CD14-positive monocyte (primary cell): ENCODE data around the gene ARHGAP9. TPM values are rescaled to one million over a fixed set of nuclear protein-coding genes. Genes with fewer than 3 reads are reported as not detected.
A peak's percentile ranks its signal among the peaks of the same experiment; 100 is the strongest.

Experiments used
- DNase-seq, 3 donors: peaks; one replicate each; pipeline ENCODE4 v3.0.0-alpha.2; 2011 to 2022
- H2AFZ ChIP-seq: 2 replicates; pipeline ENCODE4 v1.6.0; 2012; ENCODE audit warnings: mild to moderate bottlenecking, low read depth, low read length, inconsistent platforms; ENCODE audit not compliant: insufficient read depth, poor library complexity, severe bottlenecking
- H3K27ac ChIP-seq, 2 donors: 1 replicate in 1 of 2; 2 replicates in 1 of 2; pipeline ENCODE4 v1.5.1; 2012 to 2013; ENCODE audit warnings: low read length in 2 of 2, control low read depth in 1 of 2, inconsistent platforms in 1 of 2, low read depth in 1 of 2, mild to moderate bottlenecking in 1 of 2
- H3K27me3 ChIP-seq, 2 donors: one replicate each; pipeline versions ENCODE4 v1.6.0 to v1.6.1; 2011 to 2013; ENCODE audit warnings: low read length in 2 of 2; ENCODE audit not compliant: control insufficient read depth in 2 of 2, insufficient read depth in 2 of 2
- H3K36me3 ChIP-seq, 2 donors: replicated peaks in 1 of 2; 1 replicate in 1 of 2; 2 replicates in 1 of 2; pipeline versions ENCODE4 v1.5.1 to v1.6.1; 2012 to 2013; ENCODE audit warnings: low read length in 2 of 2, control low read depth in 1 of 2, inconsistent platforms in 1 of 2, mild to moderate bottlenecking in 1 of 2; ENCODE audit not compliant: insufficient read depth in 2 of 2, control insufficient read depth in 1 of 2
- H3K4me1 ChIP-seq, 2 donors: 1 replicate in 1 of 2; 2 replicates in 1 of 2; pipeline versions ENCODE4 v1.5.1 to v1.6.1; 2012 to 2013; ENCODE audit warnings: low read length in 2 of 2, control low read depth in 1 of 2, inconsistent platforms in 1 of 2, mild to moderate bottlenecking in 1 of 2, moderate library complexity in 1 of 2; ENCODE audit not compliant: insufficient read depth in 2 of 2, control insufficient read depth in 1 of 2
- H3K4me2 ChIP-seq: replicated peaks from 2 replicates; pipeline ENCODE3; 2012; ENCODE audit warnings: low read length, moderate library complexity, mild to moderate bottlenecking; ENCODE audit not compliant: poor library complexity, severe bottlenecking; ENCODE audit errors: extremely low read depth
- H3K4me3 ChIP-seq, 3 experiments: fragments of 200-600 bp in 1 of 3; sonication (generic) in 1 of 3; replicated peaks in 1 of 3; 1 replicate in 2 of 3; 2 replicates in 1 of 3; pipeline ENCODE4 v1.5.1; 2011 to 2013; ENCODE audit warnings: low read length in 3 of 3, mild to moderate bottlenecking in 3 of 3, control low read depth in 2 of 3, low read depth in 2 of 3, inconsistent platforms in 1 of 3, moderate library complexity in 1 of 3
- H3K79me2 ChIP-seq: 2 replicates; pipeline ENCODE4 v1.6.0; 2012; ENCODE audit warnings: mild to moderate bottlenecking, control low read depth, inconsistent platforms, low read length, moderate library complexity; ENCODE audit not compliant: insufficient read depth
- H3K9ac ChIP-seq: 2 replicates; pipeline ENCODE4 v1.6.0; 2017; ENCODE audit warnings: low read length, mild to moderate bottlenecking; ENCODE audit not compliant: insufficient read depth, poor library complexity, severe bottlenecking
- H3K9me3 ChIP-seq, 2 donors: replicated peaks in 1 of 2; 1 replicate in 1 of 2; 2 replicates in 1 of 2; pipeline versions ENCODE4 v1.5.1 to v1.6.1; 2012 to 2013; ENCODE audit warnings: low read length in 2 of 2, control low read depth in 1 of 2; ENCODE audit not compliant: control insufficient read depth in 1 of 2, insufficient read depth in 1 of 2
- H4K20me1 ChIP-seq: 2 replicates; pipeline ENCODE4 v1.6.0; 2012; ENCODE audit warnings: mild to moderate bottlenecking, low read length, control low read depth, moderate library complexity; ENCODE audit not compliant: insufficient read depth
- H3K27ac Mint-ChIP-seq, 7 donors: one replicate each; pipeline ENCODE4 v1.8.0; 2020; ENCODE audit warnings: mild to moderate bottlenecking in 7 of 7, mixed read lengths in 7 of 7, moderate library complexity in 6 of 7, inconsistent platforms in 2 of 7
- H3K27me3 Mint-ChIP-seq, 3 donors: one replicate each; pipeline ENCODE4 v1.8.0; 2021 to 2022; ENCODE audit warnings: low read depth in 3 of 3, mild to moderate bottlenecking in 3 of 3, mixed read lengths in 3 of 3, moderate library complexity in 3 of 3, inconsistent platforms in 1 of 3
- H3K36me3 Mint-ChIP-seq, 2 donors: one replicate each; pipeline ENCODE4 v1.8.0; 2020; ENCODE audit warnings: mixed read lengths in 2 of 2, inconsistent platforms in 1 of 2, mild to moderate bottlenecking in 1 of 2
- H3K4me1 Mint-ChIP-seq: one replicate; pipeline ENCODE4 v1.8.0; 2020; ENCODE audit warnings: mild to moderate bottlenecking, mixed read lengths
- H3K4me3 Mint-ChIP-seq, 2 donors: one replicate each; pipeline ENCODE4 v1.8.0; 2020; ENCODE audit warnings: mild to moderate bottlenecking in 2 of 2, mixed read lengths in 2 of 2, moderate library complexity in 1 of 2
- H3K9me3 Mint-ChIP-seq, 7 donors: one replicate each; pipeline ENCODE4 v1.8.0; 2020 to 2022; ENCODE audit warnings: mixed read lengths in 7 of 7, mild to moderate bottlenecking in 6 of 7, moderate library complexity in 6 of 7, inconsistent platforms in 2 of 7
- WGBS: methylation state at CpG from one replicate; pipeline ENCODE4 v1.1.5; 2013; ENCODE audit warnings: missing lambda C conversion rate; ENCODE audit not compliant: insufficient coverage; 5-methylcytosine and 5-hydroxymethylcytosine counted together
- intact Hi-C, 2 donors: fragments of 100-400 bp; cut with micrococcal nuclease; formaldehyde crosslinking; loops; one replicate each; pipeline versions ENCODE4 v1.15.0 to v1.15.1; 2023
- polyA plus RNA-seq, 3 donors: library from polyadenylated mRNA; depleted of rRNA in 1 of 3; unstranded in 2 of 3; stranded (reverse) in 1 of 3; fragments of 300-500 nt in 2 of 3; fragments of >200 nt in 1 of 3; fragmentation: Illumina TruSeq in 2 of 3; gene quantifications; 1 replicate in 2 of 3; 2 replicates in 1 of 3; pipeline ENCODE4 v1.2.3, GENCODE V29; 2012 to 2021
- TF ChIP-seq, protein P1 (sequence below): fragments of 200-600 bp; IDR thresholded peaks from one replicate; pipeline ENCODE4 v1.8.0; 2022; ENCODE audit warnings: antibody characterized with exemption, mild to moderate bottlenecking

The ARHGAP9 gene
- polyA plus RNA-seq, 3 donors = 211 to 581 (median 213) TPM

DNA sequence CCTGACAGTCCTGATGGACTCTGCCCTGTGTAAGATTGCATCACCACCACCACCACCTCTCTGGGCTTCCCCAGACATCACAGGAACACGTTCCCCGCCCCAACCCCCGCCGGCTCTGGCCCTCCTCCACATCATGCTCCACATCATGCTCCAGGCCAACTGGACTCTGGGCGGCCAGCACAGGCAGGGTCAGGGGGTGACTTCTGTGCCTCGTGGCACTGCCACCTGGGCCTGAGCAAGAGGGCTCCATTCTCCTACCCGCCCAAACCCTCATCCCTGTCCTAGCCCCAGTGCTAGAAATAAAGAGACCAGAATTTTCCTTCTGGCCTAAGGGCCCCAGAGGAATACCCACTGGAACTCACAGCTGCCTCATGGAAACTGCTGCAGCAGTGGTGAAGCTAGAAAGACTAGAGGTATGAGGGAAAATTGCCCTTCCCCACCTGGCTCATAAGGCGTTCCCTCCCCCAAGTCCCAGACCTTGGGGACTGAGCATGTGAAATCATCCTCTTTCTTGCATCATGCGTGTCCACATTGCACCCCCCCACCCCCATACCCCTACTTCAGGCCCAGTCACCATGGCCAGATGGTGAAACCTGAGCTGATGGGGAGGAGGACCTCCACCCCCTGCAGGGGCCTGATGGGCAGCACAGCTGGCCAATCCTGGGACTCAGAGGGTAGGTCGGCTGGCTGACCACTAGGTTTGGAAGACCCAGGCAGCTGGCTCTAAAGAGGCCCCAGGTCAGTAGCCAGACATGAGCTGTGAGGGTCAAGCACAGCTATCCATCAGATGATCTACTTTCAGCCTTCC lies 24.9 kb downstream of the ARHGAP9 start, which contains the start of gene INHBE:
TSS of gene INHBE (plus strand) at position 742 of the 808 bp plus-strand sequence. CDS start 230 bp downstream, outside the sequence.
- Histone ChIP-seq H3K27ac (no peak within 1 kb of the TSS), H3K4me1 (peaks cover 13 to 26% of the 10 kb centered on the region in 2 donors), H3K79me2 (no peaks in the 10 kb centered on the region), H3K4me3 (no peak within 1 kb of the TSS), H2AFZ (peak within 1 kb of the TSS; percentile 49), H3K9ac (no peak within 1 kb of the TSS), H3K4me2 (no peak within 1 kb of the TSS), H3K36me3 (no peaks in the 10 kb centered on the region), H3K27me3 (no peaks in the 10 kb centered on the region), H4K20me1 (no peaks in the 10 kb centered on the region), H3K9me3 (no peaks in the 10 kb centered on the region)
- Mint-ChIP-seq H3K27ac (peak within 1 kb of the TSS in 2 of 7 donors; percentile 54 to 88), H3K27me3 (peaks cover 6 to 18% (median 11%) of the 10 kb centered on the region in 3 donors), H3K4me1 (peaks cover 28% of the 10 kb centered on the region), H3K36me3 (no peaks in the 10 kb centered on the region), H3K4me3 (peak within 1 kb of the TSS; percentile 50 to 75), H3K9me3 (peaks cover 0 to 2% (median 0%) of the 10 kb centered on the region in 7 donors)
- TF ChIP-seq, protein P1, sequence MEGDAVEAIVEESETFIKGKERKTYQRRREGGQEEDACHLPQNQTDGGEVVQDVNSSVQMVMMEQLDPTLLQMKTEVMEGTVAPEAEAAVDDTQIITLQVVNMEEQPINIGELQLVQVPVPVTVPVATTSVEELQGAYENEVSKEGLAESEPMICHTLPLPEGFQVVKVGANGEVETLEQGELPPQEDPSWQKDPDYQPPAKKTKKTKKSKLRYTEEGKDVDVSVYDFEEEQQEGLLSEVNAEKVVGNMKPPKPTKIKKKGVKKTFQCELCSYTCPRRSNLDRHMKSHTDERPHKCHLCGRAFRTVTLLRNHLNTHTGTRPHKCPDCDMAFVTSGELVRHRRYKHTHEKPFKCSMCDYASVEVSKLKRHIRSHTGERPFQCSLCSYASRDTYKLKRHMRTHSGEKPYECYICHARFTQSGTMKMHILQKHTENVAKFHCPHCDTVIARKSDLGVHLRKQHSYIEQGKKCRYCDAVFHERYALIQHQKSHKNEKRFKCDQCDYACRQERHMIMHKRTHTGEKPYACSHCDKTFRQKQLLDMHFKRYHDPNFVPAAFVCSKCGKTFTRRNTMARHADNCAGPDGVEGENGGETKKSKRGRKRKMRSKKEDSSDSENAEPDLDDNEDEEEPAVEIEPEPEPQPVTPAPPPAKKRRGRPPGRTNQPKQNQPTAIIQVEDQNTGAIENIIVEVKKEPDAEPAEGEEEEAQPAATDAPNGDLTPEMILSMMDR = no peak
- intact Hi-C loops = loop anchor here (5.0 to 10.0 kb wide), 4 partner anchors 147 to 192 kb away; partner anchors contain the start of gene B4GALNT1 (in 1 of the 2)
- DNase-seq = peak in 1 of 3 donors; percentile 70
- 64% methylated on average over 3 of the region's 10 CpGs for WGBS

DNA sequence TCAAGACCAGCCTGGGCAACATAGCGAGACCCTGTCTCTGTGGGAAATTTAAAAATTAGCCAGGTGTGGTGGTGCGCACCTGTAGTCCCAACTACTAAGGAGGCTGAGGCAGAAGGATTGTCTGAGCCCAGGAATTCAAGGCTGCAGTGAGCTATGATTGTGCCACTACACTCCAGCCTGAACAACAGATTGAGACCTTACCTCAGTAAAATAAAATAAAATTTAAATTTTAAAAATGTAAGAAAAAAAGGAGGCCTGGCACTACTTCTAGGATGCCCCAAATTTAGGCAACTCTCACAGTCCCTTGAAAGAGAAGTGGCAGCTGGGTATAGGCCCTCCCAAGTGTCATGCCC lies 25.5 kb downstream of the ARHGAP9 start:
- peaks cover 23% of the 10 kb centered on the region for H3K4me1 Mint-ChIP-seq
- no peaks in the 10 kb centered on the region for H4K20me1 ChIP-seq
- 100% methylated on average over 2 of the region's 2 CpGs for WGBS
- H3K27me3 ChIP-seq = no peaks in the 10 kb centered on the region
- H3K4me2 ChIP-seq = no peak overlapping the region
- H3K36me3 Mint-ChIP-seq = no peaks in the 10 kb centered on the region
- no peak overlapping the region for H3K4me3 ChIP-seq
- intact Hi-C loops = loop anchor here (5.0 to 10.0 kb wide), 3 partner anchors 147 to 192 kb away; no protein-coding TSS in a partner anchor
- H3K9me3 Mint-ChIP-seq = peaks cover 0 to 2% (median 0%) of the 10 kb centered on the region in 7 donors
- DNase-seq = no peak
- peaks cover 13 to 20% of the 10 kb centered on the region in 2 donors for H3K4me1 ChIP-seq
- H3K4me3 Mint-ChIP-seq = no peak overlapping the region
- peak overlapping the region in 1 of 7 donors; percentile 30 for H3K27ac Mint-ChIP-seq
- H3K27ac ChIP-seq = no peak overlapping the region
- no peak overlapping the region for H2AFZ ChIP-seq
- TF ChIP-seq, protein P1 = no peak
- H3K79me2 ChIP-seq = no peaks in the 10 kb centered on the region
- no peaks in the 10 kb centered on the region for H3K36me3 ChIP-seq
- peaks cover 6 to 15% (median 7%) of the 10 kb centered on the region in 3 donors for H3K27me3 Mint-ChIP-seq
- no peaks in the 10 kb centered on the region for H3K9me3 ChIP-seq
- H3K9ac ChIP-seq = no peak overlapping the region
